ENCODE results near the gene ARMH3.

DNA sequence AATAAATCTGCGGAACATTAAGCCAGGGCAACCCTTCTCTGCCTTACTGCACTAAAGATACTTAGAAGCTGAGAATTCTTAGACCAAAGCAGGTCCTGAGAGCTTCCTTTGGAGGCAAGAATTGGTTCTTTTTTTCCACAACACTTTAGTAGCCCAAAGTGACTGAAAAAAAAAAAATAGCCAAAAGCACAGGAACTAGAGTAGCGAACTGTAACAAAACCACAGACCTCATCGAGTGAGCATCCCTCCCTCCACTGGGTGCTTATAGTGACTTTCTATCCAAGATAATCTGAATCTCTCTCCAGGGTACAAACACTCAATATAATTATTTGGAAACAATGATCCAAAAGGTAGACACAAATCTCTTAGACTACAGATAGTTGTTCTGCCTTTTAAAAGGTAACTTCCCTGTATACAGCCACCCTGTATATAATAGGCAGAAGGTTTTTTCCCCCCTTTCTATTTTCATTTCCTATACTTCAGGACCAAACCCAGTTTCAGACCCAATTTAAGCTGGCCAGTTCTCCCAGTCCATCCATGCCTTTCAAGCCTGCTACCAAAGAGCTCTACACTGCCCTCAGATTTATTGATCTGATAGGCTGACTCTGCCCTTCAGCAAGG lies 180.8 kb downstream of the ARMH3 start:
- TF ChIP-seq CTCF (IDR thresholded peaks at IDR 0.05 in 4 of 5, conservative IDR thresholded peaks at IDR 0.05 in 1 of 5) (no peak), POLR2A (IDR thresholded peaks at IDR 0.05) (no peak)

Measured in gastrocnemius medialis (tissue), 4 donors.